Fibroblast of lung (primary cell): Measurements from ENCODE around the gene ALG8. TPM values are rescaled to one million over a fixed set of nuclear protein-coding genes. Genes with fewer than 3 reads are reported as not detected.

Experiments
- DNase-seq, 2 donors: peaks; one replicate each; pipeline versions ENCODE4 v3.0.0 to v3.0.0-alpha.2; 2010; ENCODE audit warnings: low read depth in 2 of 2
- H2AFZ ChIP-seq: 2 replicates; pipeline ENCODE4 v1.5.1; 2012; ENCODE audit warnings: low read length, control low read depth, inconsistent platforms
- H3K27ac ChIP-seq: 2 replicates; pipeline ENCODE4 v1.5.1; 2011; ENCODE audit warnings: low read length, control low read depth; ENCODE audit not compliant: insufficient read depth
- H3K27me3 ChIP-seq: 2 replicates; pipeline ENCODE4 v1.5.1; 2011; ENCODE audit warnings: mild to moderate bottlenecking, low read length; ENCODE audit not compliant: control insufficient read depth, insufficient read depth
- H3K36me3 ChIP-seq: 2 replicates; pipeline ENCODE4 v1.5.1; 2011; ENCODE audit warnings: low read length; ENCODE audit not compliant: control insufficient read depth, insufficient read depth
- H3K4me1 ChIP-seq: 2 replicates; pipeline ENCODE4 v1.5.1; 2011; ENCODE audit warnings: low read length; ENCODE audit not compliant: control insufficient read depth, insufficient read depth; ENCODE audit errors: extremely low read depth
- H3K4me2 ChIP-seq: 2 replicates; pipeline ENCODE4 v1.5.1; 2011; ENCODE audit warnings: low read length, control low read depth; ENCODE audit not compliant: insufficient read depth; ENCODE audit errors: extremely low read depth
- H3K4me3 ChIP-seq, 4 experiments: fragments of 200-600 bp in 1 of 4; sonication (generic) in 1 of 4; replicated peaks in 1 of 4; 2 replicates each; pipeline ENCODE4 v1.5.1; 2011 to 2016; ENCODE audit warnings: low read length in 4 of 4, low read depth in 3 of 4, mild to moderate bottlenecking in 3 of 4, control low read depth in 2 of 4, inconsistent platforms in 1 of 4, mixed read lengths in 1 of 4; ENCODE audit not compliant: insufficient read depth in 1 of 4; ENCODE audit errors: control extremely low read depth in 1 of 4
- H3K79me2 ChIP-seq: 2 replicates; pipeline ENCODE4 v1.5.1; 2012; ENCODE audit warnings: mild to moderate bottlenecking, low read length, inconsistent platforms; ENCODE audit not compliant: control insufficient read depth, insufficient read depth
- H3K9ac ChIP-seq: 2 replicates; pipeline ENCODE4 v1.5.1; 2011; ENCODE audit warnings: mild to moderate bottlenecking, low read length, control low read depth; ENCODE audit not compliant: insufficient read depth
- H3K9me3 ChIP-seq: 2 replicates; pipeline ENCODE4 v1.5.1; 2012; ENCODE audit warnings: low read depth, low read length; ENCODE audit not compliant: control insufficient read depth, insufficient read depth
- H4K20me1 ChIP-seq: 2 replicates; pipeline ENCODE4 v1.5.1; 2011; ENCODE audit warnings: low read length; ENCODE audit not compliant: control insufficient read depth, insufficient read depth; ENCODE audit errors: extremely low read depth
- EZH2 ChIP-seq: IDR thresholded peaks from 2 replicates; pipeline ENCODE4 v1.5.1; 2012; ENCODE audit warnings: low read length, control low read depth, mild to moderate bottlenecking; ENCODE audit errors: missing control alignments
- polyA plus RNA-seq, 2 donors: library from polyadenylated mRNA; depleted of rRNA in 1 of 2; stranded (reverse) in 1 of 2; unstranded in 1 of 2; fragments of >200 nt; gene quantifications; 2 replicates each; pipeline ENCODE4 v1.2.1, GENCODE V29; 2011 to 2012; ENCODE audit warnings: missing spikeins in 1 of 2
- total RNA-seq: library from RNA; depleted of rRNA; stranded (reverse); fragments of >200 nt; gene quantifications from 2 replicates; pipeline ENCODE4 v1.2.1, GENCODE V29; 2014
- TF ChIP-seq, protein P1 (sequence below), 2 donors: IDR thresholded peaks in 1 of 2; conservative IDR thresholded peaks in 1 of 2; 1 replicate in 1 of 2; 2 replicates in 1 of 2; pipeline ENCODE4 v1.5.1; 2011 to 2012; ENCODE audit warnings: low read length in 2 of 2, control low read depth in 1 of 2, inconsistent platforms in 1 of 2, low read depth in 1 of 2, mild to moderate bottlenecking in 1 of 2

ALG8 gene
- total and polyA plus RNA-seq, 2 donors (not counting 1 experiment from before 2014, with no cell fraction given), result 33.7 to 49.6 TPM

DNA sequence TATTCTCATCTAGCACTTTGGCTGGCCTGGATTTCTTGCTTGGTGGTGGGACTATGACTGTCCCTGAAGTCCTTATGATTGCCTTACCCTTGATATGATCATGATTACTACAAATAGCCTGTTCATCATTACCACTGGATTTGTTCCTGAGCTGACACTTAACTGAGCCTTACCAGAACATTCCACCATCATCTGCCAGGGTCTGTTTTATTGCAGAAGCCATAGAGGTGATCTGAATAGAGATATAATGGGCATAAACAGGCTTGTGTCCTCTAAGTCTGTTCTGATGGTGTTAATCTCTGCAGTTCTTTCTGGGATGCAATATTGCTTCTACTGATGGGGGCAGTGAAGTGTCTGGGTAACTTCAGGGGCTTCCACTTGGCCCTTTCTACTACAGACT lies 12.4 kb upstream of the ALG8 start:
- no peak for DNase-seq

DNA sequence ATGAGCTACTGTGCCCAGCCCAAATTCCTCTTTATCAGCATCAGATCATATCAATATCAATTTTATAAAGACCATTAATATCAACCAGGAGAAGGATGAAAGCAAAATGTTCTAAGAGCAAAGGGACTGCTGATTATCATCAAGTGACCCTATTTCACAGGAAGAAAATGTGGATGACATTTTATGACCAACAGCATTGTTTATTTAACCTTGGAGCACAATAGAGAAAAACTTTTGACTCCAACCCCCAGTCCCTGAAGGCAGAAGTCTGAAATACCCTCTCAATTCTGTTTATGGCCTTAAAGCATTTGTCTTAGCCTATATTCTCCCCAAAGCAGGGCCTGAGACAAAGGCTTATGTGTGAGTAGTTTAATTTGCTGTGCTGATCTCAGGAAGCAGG lies 11.3 kb upstream of the ALG8 start:
- no peak overlapping the region for H3K4me2 ChIP-seq
- no peak overlapping the region for H3K4me3 ChIP-seq
- no peak for TF ChIP-seq EZH2
- TF ChIP-seq, protein P1, sequence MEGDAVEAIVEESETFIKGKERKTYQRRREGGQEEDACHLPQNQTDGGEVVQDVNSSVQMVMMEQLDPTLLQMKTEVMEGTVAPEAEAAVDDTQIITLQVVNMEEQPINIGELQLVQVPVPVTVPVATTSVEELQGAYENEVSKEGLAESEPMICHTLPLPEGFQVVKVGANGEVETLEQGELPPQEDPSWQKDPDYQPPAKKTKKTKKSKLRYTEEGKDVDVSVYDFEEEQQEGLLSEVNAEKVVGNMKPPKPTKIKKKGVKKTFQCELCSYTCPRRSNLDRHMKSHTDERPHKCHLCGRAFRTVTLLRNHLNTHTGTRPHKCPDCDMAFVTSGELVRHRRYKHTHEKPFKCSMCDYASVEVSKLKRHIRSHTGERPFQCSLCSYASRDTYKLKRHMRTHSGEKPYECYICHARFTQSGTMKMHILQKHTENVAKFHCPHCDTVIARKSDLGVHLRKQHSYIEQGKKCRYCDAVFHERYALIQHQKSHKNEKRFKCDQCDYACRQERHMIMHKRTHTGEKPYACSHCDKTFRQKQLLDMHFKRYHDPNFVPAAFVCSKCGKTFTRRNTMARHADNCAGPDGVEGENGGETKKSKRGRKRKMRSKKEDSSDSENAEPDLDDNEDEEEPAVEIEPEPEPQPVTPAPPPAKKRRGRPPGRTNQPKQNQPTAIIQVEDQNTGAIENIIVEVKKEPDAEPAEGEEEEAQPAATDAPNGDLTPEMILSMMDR (conservative IDR thresholded peaks at IDR 0.05 in 1 of 2, IDR thresholded peaks at IDR 0.05 in 1 of 2; ENCODE audit: low read depth in 1 of 2, low read length in 2 of 2), result no peak
- H3K79me2 ChIP-seq, result no peaks in the 10 kb centered on the region
- no peaks in the 10 kb centered on the region for H3K9me3 ChIP-seq
- H3K27ac ChIP-seq, result no peak overlapping the region
- no peak overlapping the region for H3K9ac ChIP-seq
- H3K36me3 ChIP-seq, result no peaks in the 10 kb centered on the region
- H3K4me1 ChIP-seq, result no peaks in the 10 kb centered on the region
- H4K20me1 ChIP-seq, result no peaks in the 10 kb centered on the region
- H3K27me3 ChIP-seq, result no peaks in the 10 kb centered on the region
- no peak overlapping the region for H2AFZ ChIP-seq
- DNase-seq, result no peak

More for the DNA sequence above, 12.4 kb upstream of the ALG8 start:
- Histone ChIP-seq H3K27ac (no peak overlapping the region), H2AFZ (no peak overlapping the region), H3K27me3 (no peaks in the 10 kb centered on the region), H3K9ac (no peak overlapping the region), H3K36me3 (no peaks in the 10 kb centered on the region), H4K20me1 (no peaks in the 10 kb centered on the region), H3K79me2 (no peaks in the 10 kb centered on the region), H3K4me3 (no peak overlapping the region), H3K4me2 (no peak overlapping the region), H3K9me3 (no peaks in the 10 kb centered on the region), H3K4me1 (no peaks in the 10 kb centered on the region)
- TF ChIP-seq, protein P1 (conservative IDR thresholded peaks at IDR 0.05 in 1 of 2, IDR thresholded peaks at IDR 0.05 in 1 of 2; ENCODE audit: low read depth in 1 of 2, low read length in 2 of 2), result no peak
- no peak for TF ChIP-seq EZH2

DNA sequence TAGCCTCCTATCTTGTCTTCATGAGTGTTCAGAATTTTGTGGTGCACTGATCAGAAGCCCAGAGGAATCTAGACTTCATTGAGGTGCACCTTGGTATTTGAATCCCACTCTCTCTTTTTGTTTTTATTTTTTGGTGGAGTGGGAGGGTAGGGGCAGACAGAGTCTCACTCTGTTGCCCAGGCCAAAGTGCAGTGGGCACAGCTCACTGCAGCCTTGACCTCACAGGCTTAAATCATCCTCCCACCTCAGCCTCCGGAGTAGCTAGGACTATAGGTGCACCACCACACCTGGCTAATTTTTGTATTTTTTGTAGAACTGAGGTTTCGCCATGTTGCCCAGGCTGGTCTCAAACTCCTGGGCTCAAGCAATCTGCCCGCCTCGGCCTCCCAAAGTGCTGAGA lies 10.9 kb upstream of the ALG8 start:
- H3K4me1 ChIP-seq, result no peaks in the 10 kb centered on the region

More for the DNA sequence above, 10.9 kb upstream of the ALG8 start:
- Histone ChIP-seq H3K4me2 (no peak overlapping the region), H3K27me3 (no peaks in the 10 kb centered on the region), H3K4me3 (no peak overlapping the region), H3K36me3 (no peaks in the 10 kb centered on the region), H3K27ac (no peak overlapping the region), H4K20me1 (no peaks in the 10 kb centered on the region), H2AFZ (no peak overlapping the region), H3K79me2 (no peaks in the 10 kb centered on the region), H3K9ac (no peak overlapping the region), H3K9me3 (no peaks in the 10 kb centered on the region)
- TF ChIP-seq EZH2, result no peak
- TF ChIP-seq, protein P1 (conservative IDR thresholded peaks at IDR 0.05 in 1 of 2, IDR thresholded peaks at IDR 0.05 in 1 of 2; ENCODE audit: low read depth in 1 of 2, low read length in 2 of 2), result no peak
- no peak for DNase-seq
